PC-9 (cell line): ENCODE measurements around the gene PKIB. TPM values are rescaled to one million over a fixed set of nuclear protein-coding genes. Genes with fewer than 3 reads are reported as not detected.

ENCODE experiments used
- BruUV-seq: library from RNA; stranded (reverse); fragments of 400-500 nt; replicated peaks from 2 replicates; lab custom pipeline; 2021; lab: Mats Ljungman, UMichigan
- CTCF ChIA-PET: fragments of 300-600 bp; sonication (Branson Sonifier 250); formaldehyde crosslinking; loops from one replicate; lab custom pipeline; 2022; ENCODE audit warnings: antibody characterized with exemption; lab: Charles Lee
- POLR2A ChIA-PET: fragments of 300-600 bp; sonication (Branson Sonifier 250); formaldehyde crosslinking; loops from one replicate; lab custom pipeline; 2022; ENCODE audit warnings: antibody characterized with exemption; ENCODE audit not compliant: unreplicated experiment; lab: Charles Lee
- DNase-seq, 2 experiments: peaks; one replicate each; pipeline versions ENCODE4 v3.0.0 to v3.0.0-alpha.2; 2015 to 2022; ENCODE audit warnings: mixed read lengths in 1 of 2
- H2AFZ ChIP-seq: fragments of 200-600 bp; sonication (generic); 2 replicates; pipeline ENCODE4 v1.8.1; 2017; ENCODE audit warnings: antibody characterized with exemption
- H3F3A ChIP-seq: fragments of 200-600 bp; sonication (generic); 2 replicates; pipeline ENCODE4 v1.8.1; 2017; ENCODE audit warnings: antibody characterized with exemption, mild to moderate bottlenecking, low read depth; ENCODE audit not compliant: insufficient read depth
- H3K27ac ChIP-seq: fragments of 200-600 bp; sonication (generic); 2 replicates; pipeline ENCODE4 v1.6.1; 2016; ENCODE audit warnings: mixed run types
- H3K27me3 ChIP-seq: fragments of 200-600 bp; sonication (generic); 2 replicates; pipeline ENCODE4 v1.6.1; 2016; ENCODE audit warnings: low read depth, mixed run types; ENCODE audit not compliant: insufficient read depth
- H3K36me3 ChIP-seq: fragments of 200-600 bp; sonication (generic); 2 replicates; pipeline ENCODE4 v1.6.1; 2016; ENCODE audit warnings: low read depth, mixed run types
- H3K4me1 ChIP-seq: fragments of 200-600 bp; sonication (generic); replicated peaks from 2 replicates; pipeline ENCODE4 v1.6.1; 2016; ENCODE audit warnings: mixed run types; ENCODE audit not compliant: insufficient read depth
- H3K4me2 ChIP-seq: fragments of 200-600 bp; sonication (generic); 2 replicates; pipeline ENCODE4 v1.6.1; 2017; ENCODE audit warnings: mixed run types
- H3K4me3 ChIP-seq: fragments of 200-600 bp; sonication (generic); 2 replicates; pipeline ENCODE4 v1.6.1; 2016; ENCODE audit warnings: mixed run types
- H3K79me2 ChIP-seq: fragments of 200-600 bp; sonication (generic); 2 replicates; pipeline ENCODE4 v1.6.1; 2017; ENCODE audit warnings: low read depth, mixed run types
- H3K9me2 ChIP-seq: fragments of 200-600 bp; sonication (generic); 2 replicates; pipeline ENCODE4 v1.8.1; 2017; ENCODE audit warnings: mild to moderate bottlenecking; ENCODE audit not compliant: insufficient read depth
- H3K9me3 ChIP-seq: fragments of 200-600 bp; sonication (generic); 2 replicates; pipeline ENCODE4 v1.8.1; 2016; ENCODE audit warnings: low read depth; ENCODE audit not compliant: insufficient read depth
- H4K20me1 ChIP-seq: fragments of 200-600 bp; sonication (generic); 2 replicates; pipeline ENCODE4 v1.8.1; 2017; ENCODE audit not compliant: insufficient read depth
- CTCF ChIP-seq: fragments of 200-600 bp; sonication (generic); conservative IDR thresholded peaks from 2 replicates; pipeline ENCODE4 v1.6.1; 2017; ENCODE audit warnings: mixed run types, antibody characterized with exemption, mild to moderate bottlenecking, moderate library complexity
- EZH2 ChIP-seq: fragments of 200-600 bp; sonication (generic); IDR thresholded peaks from 2 replicates; pipeline ENCODE4 v1.8.0; 2017; ENCODE audit warnings: antibody characterized with exemption, low read depth
- intact Hi-C: fragments of 100-400 bp; cut with micrococcal nuclease; formaldehyde crosslinking; loops from one replicate; pipeline ENCODE4 v1.10.0; 2022; ENCODE audit not compliant: unreplicated experiment
- total RNA-seq: library from RNA; stranded (reverse); gene quantifications from 2 replicates; pipeline ENCODE4 v1.2.3, GENCODE V29; 2021

The PKIB gene
- total RNA-seq, 1 experiment from 2014 or later = 7.0 TPM

DNA sequence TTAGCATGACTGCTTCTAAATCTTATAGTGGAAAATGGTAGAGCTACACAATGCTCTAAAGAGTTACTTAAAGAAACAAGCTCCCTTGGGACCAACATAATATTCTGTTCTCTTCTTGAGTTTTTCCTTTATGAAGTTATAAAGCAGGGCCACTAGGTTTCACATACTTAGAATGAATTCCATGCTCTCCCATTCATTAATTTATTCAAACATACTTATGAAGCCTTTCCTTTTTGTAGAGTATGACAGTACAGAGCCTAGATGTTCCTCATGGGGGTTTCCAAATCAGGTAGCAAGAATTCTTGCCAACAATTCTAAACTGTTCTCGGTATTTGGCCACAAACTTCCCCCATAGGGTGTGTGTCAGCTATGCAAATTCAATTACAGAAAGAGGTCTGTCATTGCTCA, 148.7 kb downstream of the PKIB start:
- no peaks in the 10 kb centered on the region for H3K36me3 ChIP-seq
- no peaks in the 10 kb centered on the region for H4K20me1 ChIP-seq
- ChIA-PET POLR2A (no interaction called here), CTCF (no interaction called here)
- intact Hi-C loops = no loop called here
- peak in 1 of 2 experiments; percentile 11 for DNase-seq
- no peak overlapping the region for H2AFZ ChIP-seq
- no TSS peak for BruUV-seq
- H3K9me2 ChIP-seq = no peaks in the 10 kb centered on the region
- no peak overlapping the region for H3K4me3 ChIP-seq
- no peaks in the 10 kb centered on the region for H3K79me2 ChIP-seq
- no peak overlapping the region for H3K4me2 ChIP-seq
- TF ChIP-seq CTCF = no peak
- TF ChIP-seq EZH2 = no peak
- H3K27ac ChIP-seq = no peak overlapping the region
- H3K4me1 ChIP-seq = no peaks in the 10 kb centered on the region
- H3K9me3 ChIP-seq = no peaks in the 10 kb centered on the region; the same call in 1 of the 2 replicates
- H3K27me3 ChIP-seq = no peaks in the 10 kb centered on the region
- no peaks in the 10 kb centered on the region for H3F3A ChIP-seq

- Histone ChIP-seq H3K4me3 (no peak overlapping the region), H3K36me3 (no peaks in the 10 kb centered on the region), H3K9me3 (no peaks in the 10 kb centered on the region), H3F3A (no peaks in the 10 kb centered on the region), H3K9me2 (no peaks in the 10 kb centered on the region), H4K20me1 (no peaks in the 10 kb centered on the region), H3K4me2 (no peak overlapping the region), H3K27ac (no peak overlapping the region), H3K4me1 (no peaks in the 10 kb centered on the region), H3K79me2 (no peaks in the 10 kb centered on the region), H3K27me3 (no peaks in the 10 kb centered on the region), H2AFZ (no peak overlapping the region)
- CTCF ChIA-PET = no interaction called here
- TF ChIP-seq EZH2 (no peak), CTCF (no peak)
- DNase-seq = peak in 1 of 2 experiments; percentile 5
- POLR2A ChIA-PET = no interaction called here
- no TSS peak for BruUV-seq
- intact Hi-C loops = no loop called here
Observed at GRCh38 chr6:122760330-122760729, 150.1 kb downstream of the PKIB start.

GRCh38 chr6:122766256-122766655, 156.1 kb downstream of the PKIB start:
- DNase-seq = no peak
- H2AFZ ChIP-seq = no peak overlapping the region
- no peaks in the 10 kb centered on the region for H3K9me3 ChIP-seq
- no peaks in the 10 kb centered on the region for H4K20me1 ChIP-seq
- no peaks in the 10 kb centered on the region for H3K27me3 ChIP-seq
- intact Hi-C loops = no loop called here
- no peak overlapping the region for H3K27ac ChIP-seq
- ChIA-PET POLR2A (no interaction called here), CTCF (no interaction called here)
- peaks cover 7% of the 10 kb centered on the region; the same call in 1 of the 2 replicates for H3F3A ChIP-seq
- no peaks in the 10 kb centered on the region for H3K9me2 ChIP-seq
- peaks cover 11% of the 10 kb centered on the region for H3K4me1 ChIP-seq
- H3K4me3 ChIP-seq = no peak overlapping the region
- no peaks in the 10 kb centered on the region for H3K79me2 ChIP-seq
- H3K4me2 ChIP-seq = no peak overlapping the region
- TF ChIP-seq EZH2 (no peak), CTCF (no peak)
- no TSS peak for BruUV-seq
- H3K36me3 ChIP-seq = no peaks in the 10 kb centered on the region
